ENCODE data around the gene RDX.

Gene RDX

DNA sequence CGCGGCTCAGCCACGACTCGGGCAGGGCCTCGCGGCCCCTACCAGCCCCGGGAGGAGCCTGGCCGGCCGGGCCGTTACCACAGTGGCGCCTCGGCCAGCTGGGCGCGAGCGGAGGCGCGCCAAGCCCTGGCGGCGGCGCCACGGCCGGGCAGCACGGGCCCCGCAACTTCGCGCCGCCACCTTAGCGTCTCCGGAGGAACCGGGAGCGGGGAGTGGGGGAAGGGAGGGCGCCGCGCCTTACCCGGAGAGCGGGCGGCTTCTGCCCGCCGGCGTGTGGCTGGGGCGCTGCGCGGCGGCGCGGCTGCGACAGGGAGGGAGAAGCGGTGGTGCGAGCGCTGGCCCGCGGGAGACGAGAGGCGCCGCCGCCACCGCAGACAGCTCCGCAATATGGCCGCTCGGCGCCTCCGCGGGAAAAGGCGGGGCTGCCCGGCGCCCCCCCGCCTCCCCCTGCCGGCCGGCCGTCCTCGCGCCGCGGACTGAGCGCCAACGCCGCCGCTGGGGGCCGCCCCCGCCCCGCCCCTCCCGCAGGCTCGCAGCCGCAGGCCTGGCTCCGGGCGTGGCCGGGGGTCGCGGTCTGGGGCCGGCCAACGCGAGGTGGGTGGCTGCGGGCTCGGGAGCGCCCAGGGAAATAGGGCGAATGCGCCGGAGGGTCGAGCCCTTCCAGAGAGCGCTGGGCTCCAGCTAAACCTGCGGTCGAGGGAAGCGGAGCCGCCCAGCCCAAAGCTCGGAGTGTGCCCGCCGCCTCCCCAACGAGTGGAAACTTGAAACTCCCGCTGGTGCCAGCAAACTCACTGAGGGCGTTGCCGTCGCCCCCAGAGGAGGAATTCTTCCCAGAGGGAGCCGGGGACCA is at the start of gene RDX:
Gene RDX (minus strand): TSS at position 389 of the 850 bp plus-strand sequence. CDS start 16,922 bp downstream, outside the sequence.
- TF ChIP-seq POLR2A (IDR thresholded peaks at IDR 0.05; ENCODE audit: low read length) (peak; percentile 50), GATA1 (IDR thresholded peaks at IDR 0.05; ENCODE audit: low read depth, low read length) (no peak)
- DNase-seq = peak; percentile 82 to 88

DNA sequence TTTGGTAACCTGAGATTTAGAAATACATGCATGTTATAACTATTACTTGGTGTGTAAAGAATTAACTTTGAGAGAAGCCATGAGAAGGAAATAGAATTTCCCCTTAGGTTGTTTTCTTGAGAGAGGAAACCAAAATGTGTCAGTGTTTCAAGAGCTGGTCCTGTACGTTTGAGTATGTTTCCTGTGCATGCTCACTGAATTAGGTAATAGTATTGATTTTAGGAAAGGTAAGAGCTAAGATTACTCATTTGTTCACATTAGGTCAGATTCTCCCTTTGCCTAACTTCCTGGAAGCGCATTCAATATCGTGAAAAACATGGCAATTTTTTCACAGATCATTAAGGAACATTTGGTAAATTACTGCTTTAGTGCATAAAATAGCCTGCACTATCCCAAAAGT is 49.3 kb upstream of the RDX start:
- TF ChIP-seq POLR2A (IDR thresholded peaks at IDR 0.05; ENCODE audit: low read length) = no peak
- TF ChIP-seq GATA1 (IDR thresholded peaks at IDR 0.05; ENCODE audit: low read depth, low read length) = no peak
- no peak for DNase-seq

- TF ChIP-seq GATA1 (IDR thresholded peaks at IDR 0.05; ENCODE audit: low read depth, low read length) (no peak), POLR2A (IDR thresholded peaks at IDR 0.05; ENCODE audit: low read length) (no peak)
- DNase-seq = no peak
Measured at GRCh38 chr11:110340436-110340835, 44.0 kb upstream of the RDX start.

DNA sequence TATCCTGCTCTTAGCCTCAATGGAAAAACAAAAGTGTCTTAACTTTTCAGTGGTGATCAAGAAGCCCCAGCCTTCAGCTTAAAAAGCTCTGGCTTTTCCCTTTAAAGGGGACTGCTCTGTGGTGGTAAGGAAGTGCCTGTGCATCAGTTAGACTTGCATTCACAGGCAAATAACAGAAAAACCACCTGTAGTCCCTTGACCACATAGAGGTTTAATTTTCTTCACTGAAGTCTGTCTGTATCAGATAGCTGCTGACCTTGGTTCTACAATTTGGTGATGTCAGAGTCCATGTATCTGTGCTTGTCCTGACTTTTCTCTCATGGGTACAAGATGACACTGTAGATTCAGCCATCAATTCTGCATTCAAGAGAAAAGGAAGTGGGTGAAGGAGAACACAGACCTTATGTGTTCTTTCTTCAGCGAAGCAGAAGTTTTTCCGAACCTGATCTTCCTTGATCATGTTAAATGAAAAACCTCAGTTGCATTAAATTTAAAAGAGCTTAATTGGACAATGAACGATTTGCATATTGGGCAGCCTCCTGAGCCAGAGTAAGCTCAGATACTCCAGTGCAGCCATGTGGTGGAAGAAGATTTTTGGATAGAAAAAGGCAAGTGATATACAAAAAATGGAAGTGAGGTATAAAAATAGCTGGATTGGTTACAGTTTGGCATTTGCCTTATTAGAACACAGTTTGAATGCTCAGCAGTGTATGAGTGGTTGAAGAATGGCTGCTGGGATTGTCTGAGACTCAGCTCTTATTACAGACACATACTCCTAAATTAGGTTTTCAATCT is 43.2 kb upstream of the RDX start:
- TF ChIP-seq POLR2A (IDR thresholded peaks at IDR 0.05; ENCODE audit: low read length) = no peak
- no peak for TF ChIP-seq GATA1 (IDR thresholded peaks at IDR 0.05; ENCODE audit: low read depth, low read length)
- no peak for DNase-seq

DNA sequence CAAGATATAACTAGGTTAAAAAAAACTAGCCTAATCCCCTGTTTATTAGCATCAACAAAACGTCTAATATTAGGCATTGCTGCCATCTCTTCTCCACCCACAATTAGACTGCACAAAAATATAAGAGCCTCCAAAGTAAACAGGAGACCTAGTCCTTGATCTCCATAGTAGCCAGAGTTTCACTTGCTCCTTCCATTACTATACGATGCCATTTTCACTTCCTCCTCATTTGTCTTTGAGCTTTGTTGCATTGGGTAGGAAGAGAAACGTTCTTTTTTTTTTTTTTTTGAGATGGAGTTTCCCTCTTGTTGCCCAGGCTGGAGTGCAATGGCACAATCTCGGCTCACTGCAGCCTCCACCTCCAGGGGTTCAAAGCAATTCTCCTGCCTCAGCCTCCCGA is 42.3 kb upstream of the RDX start:
- TF ChIP-seq GATA1 (IDR thresholded peaks at IDR 0.05; ENCODE audit: low read depth, low read length) (no peak), POLR2A (IDR thresholded peaks at IDR 0.05; ENCODE audit: low read length) (no peak)
- DNase-seq = no peak

DNA sequence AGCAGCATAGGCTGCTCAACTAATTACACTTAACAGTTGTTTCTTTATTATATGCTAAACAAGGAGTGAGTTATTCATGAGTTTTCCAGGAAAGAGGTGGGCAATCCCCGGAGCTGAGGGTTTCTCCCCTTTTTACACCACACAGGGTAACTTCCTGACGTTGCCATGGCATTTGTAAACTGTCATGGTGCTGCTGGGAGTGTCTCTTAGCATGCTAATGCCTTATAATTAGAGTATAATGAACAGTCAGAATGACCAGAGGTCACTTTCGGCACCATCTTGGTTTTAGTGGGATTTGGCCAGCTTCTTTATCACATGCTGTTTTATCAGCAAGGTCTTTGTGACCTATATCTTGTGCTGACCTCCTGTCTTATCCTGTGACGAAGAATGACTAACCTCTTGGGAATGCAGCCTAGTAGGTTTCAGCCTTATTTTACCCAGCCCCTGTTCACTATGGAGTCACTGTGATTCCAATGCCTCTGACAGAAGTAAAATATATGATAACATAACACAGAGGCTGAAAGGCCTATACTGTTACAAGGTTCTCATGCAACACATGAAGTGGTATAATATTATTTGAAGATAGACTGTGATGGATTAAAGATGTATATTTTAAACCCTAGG is 41.3 kb upstream of the RDX start:
- TF ChIP-seq GATA1 (IDR thresholded peaks at IDR 0.05; ENCODE audit: low read depth, low read length) = no peak
- no peak for DNase-seq

- DNase-seq = no peak
- TF ChIP-seq GATA1 (IDR thresholded peaks at IDR 0.05; ENCODE audit: low read depth, low read length) (no peak), POLR2A (IDR thresholded peaks at IDR 0.05; ENCODE audit: low read length) (no peak)
Measured at GRCh38 chr11:110336054-110336453, 39.6 kb upstream of the RDX start.

- DNase-seq = no peak
- TF ChIP-seq POLR2A (IDR thresholded peaks at IDR 0.05; ENCODE audit: low read length) (no peak), GATA1 (IDR thresholded peaks at IDR 0.05; ENCODE audit: low read depth, low read length) (no peak)
Measured at GRCh38 chr11:110335358-110335757, 38.9 kb upstream of the RDX start.

GRCh38 chr11:110331626-110332025 is 35.2 kb upstream of the RDX start:
- TF ChIP-seq POLR2A (IDR thresholded peaks at IDR 0.05; ENCODE audit: low read length) (no peak), GATA1 (IDR thresholded peaks at IDR 0.05; ENCODE audit: low read depth, low read length) (no peak)
- DNase-seq = no peak

GRCh38 chr11:110329445-110329844 is 33.0 kb upstream of the RDX start:
- TF ChIP-seq POLR2A (IDR thresholded peaks at IDR 0.05; ENCODE audit: low read length) = no peak
- no peak for TF ChIP-seq GATA1 (IDR thresholded peaks at IDR 0.05; ENCODE audit: low read depth, low read length)
- no peak for DNase-seq

DNA sequence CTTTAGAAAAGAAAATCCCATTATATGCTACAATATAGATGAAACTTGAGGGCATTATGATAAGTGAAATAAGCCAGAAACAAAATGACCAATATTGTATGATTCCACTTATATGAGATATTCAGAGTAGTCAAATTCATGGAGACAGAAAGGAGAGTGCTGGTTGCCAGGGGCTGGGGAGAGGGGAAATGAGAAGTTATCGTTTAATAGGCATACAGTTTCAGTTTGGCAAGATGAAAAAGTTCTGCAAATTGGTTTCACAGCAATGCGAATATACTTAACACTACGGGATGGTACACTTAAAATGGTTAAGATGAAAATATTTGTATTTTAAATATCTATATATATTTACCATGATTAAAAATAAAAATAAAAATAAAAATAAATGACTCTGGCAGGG is 31.1 kb upstream of the RDX start:
- TF ChIP-seq POLR2A (IDR thresholded peaks at IDR 0.05; ENCODE audit: low read length) (no peak), GATA1 (IDR thresholded peaks at IDR 0.05; ENCODE audit: low read depth, low read length) (no peak)
- no peak for DNase-seq

- DNase-seq = no peak
Measured at GRCh38 chr11:110323786-110324185, 27.4 kb upstream of the RDX start.

DNA sequence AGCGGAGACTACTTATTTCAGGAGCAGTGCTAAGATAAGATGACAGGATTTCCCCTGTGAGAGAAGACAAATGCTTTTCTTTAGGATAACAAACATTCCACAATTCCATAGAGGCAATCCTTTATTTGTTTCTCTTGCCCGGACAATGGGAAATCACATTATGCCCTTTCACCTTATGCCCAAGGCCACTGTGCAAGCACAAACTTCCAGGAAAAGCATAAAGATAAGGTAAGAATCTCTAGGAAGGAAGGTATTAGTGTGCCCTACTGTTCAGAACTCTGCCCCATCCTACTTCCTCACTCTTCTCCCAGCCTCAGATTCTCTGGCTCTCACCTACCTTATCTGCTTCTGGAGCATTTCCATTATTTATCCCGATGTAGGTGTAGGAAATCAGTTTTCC is 23.1 kb upstream of the RDX start:
- TF ChIP-seq GATA1 (IDR thresholded peaks at IDR 0.05; ENCODE audit: low read depth, low read length) (no peak), POLR2A (IDR thresholded peaks at IDR 0.05; ENCODE audit: low read length) (no peak)
- no peak for DNase-seq

More at GRCh38 chr11:110323786-110324185, 27.4 kb upstream of the RDX start:
- TF ChIP-seq POLR2A (IDR thresholded peaks at IDR 0.05; ENCODE audit: low read length) (no peak), GATA1 (IDR thresholded peaks at IDR 0.05; ENCODE audit: low read depth, low read length) (no peak)

All from erythroblast (primary cell).